RWPE2 (cell line): ENCODE measurements around the gene CDCA3.

Experiments used
- ATAC-seq: fragments of 200-7000 bp; cut with Tn5 transposase; 3 replicates; pipeline ENCODE4 v1.9.1; 2021; ENCODE audit warnings: low read depth
- DNase-seq: peaks from one replicate; pipeline ENCODE4 v3.0.0-alpha.2; 2020; ENCODE audit warnings: low spot score
- H3K27ac ChIP-seq: fragments of 450-650 bp; 2 replicates; pipeline ENCODE4 v1.5.1; 2017; ENCODE audit warnings: mild to moderate bottlenecking; ENCODE audit not compliant: poor library complexity, severe bottlenecking
- H3K27me3 ChIP-seq: fragments of 250-450 bp; sonication (Bioruptor Pico); 2 replicates; pipeline ENCODE4 v1.5.1; 2021; ENCODE audit warnings: mild to moderate bottlenecking, moderate library complexity; ENCODE audit not compliant: insufficient read depth, poor library complexity, severe bottlenecking
- H3K36me3 ChIP-seq: fragments of 250-450 bp; sonication (Bioruptor Pico); 2 replicates; pipeline ENCODE4 v1.5.1; 2020; ENCODE audit warnings: low read depth, mild to moderate bottlenecking, moderate library complexity
- H3K4me1 ChIP-seq: fragments of 250-450 bp; sonication (Bioruptor Pico); 2 replicates; pipeline ENCODE4 v1.5.1; 2021; ENCODE audit warnings: mild to moderate bottlenecking, moderate library complexity; ENCODE audit not compliant: insufficient read depth, poor library complexity, severe bottlenecking
- H3K4me3 ChIP-seq: fragments of 250-450 bp; sonication (Bioruptor Pico); 2 replicates; pipeline ENCODE4 v1.5.1; 2021; ENCODE audit warnings: mild to moderate bottlenecking, moderate library complexity; ENCODE audit not compliant: severe bottlenecking
- H3K9me3 ChIP-seq: fragments of 250-450 bp; sonication (Bioruptor Pico); 2 replicates; pipeline ENCODE4 v1.5.1; 2021; ENCODE audit warnings: mild to moderate bottlenecking, moderate library complexity; ENCODE audit not compliant: severe bottlenecking
- CTCF ChIP-seq: fragments of 450-650 bp; IDR thresholded peaks from one replicate; pipeline ENCODE4 v1.5.1; 2017; ENCODE audit warnings: mild to moderate bottlenecking, moderate library complexity; ENCODE audit not compliant: poor library complexity, severe bottlenecking

The CDCA3 gene

DNA sequence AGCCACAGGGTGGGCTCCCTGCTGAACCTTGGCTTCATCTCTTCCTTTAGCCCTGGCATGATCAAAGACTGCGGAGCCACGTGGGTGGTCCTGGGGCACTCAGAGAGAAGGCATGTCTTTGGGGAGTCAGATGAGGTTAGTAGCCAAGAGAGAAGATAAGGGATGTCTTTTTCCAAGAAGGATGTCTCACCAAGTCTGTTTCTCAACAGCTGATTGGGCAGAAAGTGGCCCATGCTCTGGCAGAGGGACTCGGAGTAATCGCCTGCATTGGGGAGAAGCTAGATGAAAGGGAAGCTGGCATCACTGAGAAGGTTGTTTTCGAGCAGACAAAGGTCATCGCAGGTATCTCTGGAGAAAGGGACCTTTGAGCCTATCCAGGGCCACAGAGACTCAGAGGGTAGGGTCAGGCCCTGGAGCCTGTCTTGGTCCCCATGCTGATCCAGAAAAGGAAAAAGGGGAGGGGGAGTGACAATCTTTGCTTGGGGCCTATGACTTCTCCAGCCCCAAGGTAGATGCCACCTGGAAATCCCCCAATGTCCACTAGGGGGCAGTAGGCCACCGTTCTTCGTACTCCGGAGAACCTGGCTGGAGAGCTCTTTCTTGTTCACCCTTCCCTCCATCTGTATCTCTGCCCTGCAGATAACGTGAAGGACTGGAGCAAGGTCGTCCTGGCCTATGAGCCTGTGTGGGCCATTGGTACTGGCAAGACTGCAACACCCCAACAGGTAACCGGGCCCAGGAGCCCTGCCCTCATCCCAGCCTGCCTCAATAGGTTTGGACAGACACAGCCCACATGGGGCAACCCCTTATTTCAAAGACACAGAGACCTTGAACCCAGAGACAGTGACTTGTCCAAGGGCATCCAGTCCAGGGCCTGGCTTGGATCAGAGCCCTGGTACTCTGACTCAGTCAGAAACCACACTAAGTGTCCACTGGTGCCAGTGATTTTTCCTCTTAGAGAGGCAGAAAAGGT lies 18.2 kb upstream of the CDCA3 start:
- ATAC-seq = no peak
- peak; percentile 91 for TF ChIP-seq CTCF
- Histone ChIP-seq H3K9me3 (no peaks in the 10 kb centered on the region), H3K27ac (peak overlapping the region; percentile 88), H3K4me1 (peaks cover 6% of the 10 kb centered on the region), H3K27me3 (no peaks in the 10 kb centered on the region), H3K36me3 (peaks cover 45% of the 10 kb centered on the region), H3K4me3 (peak overlapping the region; percentile 97)
- no peak for DNase-seq

- ATAC-seq (no peak), DNase-seq (no peak)
- Histone ChIP-seq H3K9me3 (no peaks in the 10 kb centered on the region), H3K27ac (peak overlapping the region; percentile 88), H3K4me1 (peaks cover 6% of the 10 kb centered on the region), H3K36me3 (peaks cover 52% of the 10 kb centered on the region), H3K4me3 (peak overlapping the region; percentile 97), H3K27me3 (no peaks in the 10 kb centered on the region)
- TF ChIP-seq CTCF = no peak
Observed at GRCh38 chr12:6868211-6869048, 17.3 kb upstream of the CDCA3 start.

DNA sequence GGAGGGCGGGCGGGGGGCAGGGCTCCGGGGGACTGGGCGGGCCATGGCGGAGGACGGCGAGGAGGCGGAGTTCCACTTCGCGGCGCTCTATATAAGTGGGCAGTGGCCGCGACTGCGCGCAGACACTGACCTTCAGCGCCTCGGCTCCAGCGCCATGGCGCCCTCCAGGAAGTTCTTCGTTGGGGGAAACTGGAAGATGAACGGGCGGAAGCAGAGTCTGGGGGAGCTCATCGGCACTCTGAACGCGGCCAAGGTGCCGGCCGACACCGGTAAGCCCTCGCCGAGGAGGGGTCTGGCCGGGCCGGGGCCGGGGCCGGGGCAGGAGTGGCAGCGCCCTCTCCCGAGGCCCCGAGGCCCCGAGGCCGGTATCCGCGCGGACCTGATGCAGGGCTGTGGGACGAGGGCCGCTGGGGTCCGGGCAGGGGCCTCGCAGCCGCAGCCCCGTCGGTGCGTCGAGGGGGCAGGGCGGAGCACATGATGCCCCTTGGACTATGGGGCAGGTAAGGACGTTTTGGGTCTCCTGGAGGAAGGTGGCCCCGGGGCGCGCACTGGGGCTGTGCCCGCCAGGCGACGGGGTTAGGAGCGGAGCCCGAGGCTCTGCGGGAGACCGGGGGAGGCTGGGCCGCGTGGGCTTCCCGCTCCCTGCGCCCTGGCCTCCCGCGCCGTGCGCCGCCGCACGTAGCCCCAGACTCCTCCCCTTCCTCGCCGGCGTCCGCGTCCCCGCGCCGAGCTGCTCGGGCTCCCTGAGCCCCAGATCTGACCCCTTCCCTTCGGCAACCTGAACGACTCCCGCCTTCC lies 16.5 kb upstream of the CDCA3 start, which contains the start of gene TPI1:
Gene TPI1 (plus strand): TSS at position 119 of the 798 bp plus-strand sequence. CDS start 36 bp downstream, at position 155.
- H3K4me3 ChIP-seq = peak within 1 kb of the TSS; percentile 97
- peak within 1 kb of the TSS; percentile 88 for H3K27ac ChIP-seq
- ATAC-seq (peak; percentile 57), DNase-seq (peak; percentile 82)
- H3K36me3 ChIP-seq = peaks cover 59% of the 10 kb centered on the region
- no peaks in the 10 kb centered on the region for H3K9me3 ChIP-seq
- TF ChIP-seq CTCF = no peak
- no peaks in the 10 kb centered on the region for H3K27me3 ChIP-seq
- peaks cover 6% of the 10 kb centered on the region for H3K4me1 ChIP-seq

DNA sequence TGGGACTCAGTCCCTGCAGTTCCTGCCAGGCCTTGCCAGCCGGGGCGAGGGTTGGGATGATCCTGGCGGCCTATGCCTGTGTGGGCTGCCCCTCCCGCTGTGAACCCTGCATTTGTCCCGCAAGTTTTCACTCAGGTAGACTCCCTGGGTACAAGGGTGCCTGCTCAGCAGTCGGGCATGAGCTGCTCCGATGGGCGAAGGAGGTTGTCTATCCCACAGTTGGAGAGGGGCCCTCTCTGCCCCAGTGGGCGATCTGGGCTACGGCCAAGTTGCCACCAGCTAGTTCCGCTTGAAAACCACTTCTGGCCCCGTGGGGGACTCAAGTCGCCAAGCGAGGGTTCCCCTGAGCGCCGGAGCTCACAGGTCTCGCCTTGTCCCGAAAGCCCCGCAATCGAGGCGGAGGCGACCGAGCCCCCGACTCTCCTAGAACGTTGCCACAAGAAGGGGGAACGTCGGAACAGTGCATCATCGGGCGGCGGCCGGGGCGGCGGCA lies 15.9 kb upstream of the CDCA3 start:
- TF ChIP-seq CTCF = no peak
- H3K27ac ChIP-seq = peak overlapping the region; percentile 88
- ATAC-seq = peak; percentile 1; the same call in 2 of the 3 replicates
- no peaks in the 10 kb centered on the region for H3K27me3 ChIP-seq
- DNase-seq = no peak
- H3K9me3 ChIP-seq = no peaks in the 10 kb centered on the region
- H3K4me3 ChIP-seq = peak overlapping the region; percentile 97
- H3K36me3 ChIP-seq = peaks cover 66% of the 10 kb centered on the region
- H3K4me1 ChIP-seq = peaks cover 6% of the 10 kb centered on the region
